ENCODE measurements around the gene SAMM50.

- TF ChIP-seq, protein P1, sequence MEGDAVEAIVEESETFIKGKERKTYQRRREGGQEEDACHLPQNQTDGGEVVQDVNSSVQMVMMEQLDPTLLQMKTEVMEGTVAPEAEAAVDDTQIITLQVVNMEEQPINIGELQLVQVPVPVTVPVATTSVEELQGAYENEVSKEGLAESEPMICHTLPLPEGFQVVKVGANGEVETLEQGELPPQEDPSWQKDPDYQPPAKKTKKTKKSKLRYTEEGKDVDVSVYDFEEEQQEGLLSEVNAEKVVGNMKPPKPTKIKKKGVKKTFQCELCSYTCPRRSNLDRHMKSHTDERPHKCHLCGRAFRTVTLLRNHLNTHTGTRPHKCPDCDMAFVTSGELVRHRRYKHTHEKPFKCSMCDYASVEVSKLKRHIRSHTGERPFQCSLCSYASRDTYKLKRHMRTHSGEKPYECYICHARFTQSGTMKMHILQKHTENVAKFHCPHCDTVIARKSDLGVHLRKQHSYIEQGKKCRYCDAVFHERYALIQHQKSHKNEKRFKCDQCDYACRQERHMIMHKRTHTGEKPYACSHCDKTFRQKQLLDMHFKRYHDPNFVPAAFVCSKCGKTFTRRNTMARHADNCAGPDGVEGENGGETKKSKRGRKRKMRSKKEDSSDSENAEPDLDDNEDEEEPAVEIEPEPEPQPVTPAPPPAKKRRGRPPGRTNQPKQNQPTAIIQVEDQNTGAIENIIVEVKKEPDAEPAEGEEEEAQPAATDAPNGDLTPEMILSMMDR (IDR thresholded peaks at IDR 0.05): no peak
- no peak for TF ChIP-seq POLR2A (IDR thresholded peaks at IDR 0.05)
These were observed 13.4 kb downstream of the SAMM50 start for GRCh38 chr22:43968614-43969013.

Data from thyroid gland (tissue), 4 donors.